H9 (cell line): ENCODE results near the gene FDX1. TPM values are rescaled to one million over a fixed set of nuclear protein-coding genes. Genes with fewer than 3 reads are reported as not detected.

Source experiments
- DNase-seq: peaks from one replicate; pipeline ENCODE4 v3.0.0-alpha.2; 2017
- H2AFZ ChIP-seq: one replicate; pipeline ENCODE4 v1.6.1; 2013; ENCODE audit warnings: mild to moderate bottlenecking, low read length, control low read depth, moderate library complexity
- H2AK5ac ChIP-seq: 2 replicates; pipeline ENCODE4 v1.6.1; 2013; ENCODE audit warnings: low read length, control low read depth, mixed read lengths; ENCODE audit not compliant: insufficient read length
- H2BK120ac ChIP-seq: one replicate; pipeline ENCODE4 v1.6.1; 2013; ENCODE audit warnings: low read depth, mild to moderate bottlenecking, low read length, control low read depth, inconsistent platforms; ENCODE audit not compliant: poor library complexity, severe bottlenecking
- H2BK12ac ChIP-seq: 2 replicates; pipeline ENCODE4 v1.6.1; 2013; ENCODE audit warnings: low read length, control low read depth, mixed read lengths, low read depth; ENCODE audit not compliant: insufficient read length
- H2BK15ac ChIP-seq: 2 replicates; pipeline ENCODE4 v1.6.1; 2013; ENCODE audit warnings: low read depth, low read length, control low read depth
- H2BK20ac ChIP-seq: one replicate; pipeline ENCODE4 v1.6.1; 2013; ENCODE audit warnings: low read depth, mild to moderate bottlenecking, low read length, control low read depth, inconsistent platforms; ENCODE audit not compliant: poor library complexity, severe bottlenecking
- H2BK5ac ChIP-seq: 2 replicates; pipeline ENCODE4 v1.6.1; 2013; ENCODE audit warnings: low read length, control low read depth, mixed read lengths; ENCODE audit not compliant: insufficient read length
- H3K14ac ChIP-seq: 2 replicates; pipeline ENCODE4 v1.6.1; 2013; ENCODE audit warnings: low read length, control low read depth; ENCODE audit not compliant: insufficient read depth
- H3K18ac ChIP-seq: 2 replicates; pipeline ENCODE4 v1.6.1; 2013; ENCODE audit warnings: low read depth, mild to moderate bottlenecking, mixed read lengths, low read length, control low read depth; ENCODE audit not compliant: insufficient read length
- H3K23ac ChIP-seq: 2 replicates; pipeline ENCODE4 v1.6.1; 2013; ENCODE audit warnings: low read length, control low read depth, mixed read lengths, low read depth; ENCODE audit not compliant: insufficient read length
- H3K23me2 ChIP-seq: 2 replicates; pipeline ENCODE4 v1.6.1; 2013; ENCODE audit warnings: low read depth, mild to moderate bottlenecking, mixed read lengths, low read length, control low read depth; ENCODE audit not compliant: insufficient read length, poor library complexity, severe bottlenecking
- H3K27ac ChIP-seq: 2 replicates; pipeline ENCODE4 v1.5.1; 2013; ENCODE audit warnings: low read length, control low read depth, mixed read lengths, low read depth; ENCODE audit not compliant: insufficient read length
- H3K27me3 ChIP-seq: 2 replicates; pipeline ENCODE4 v1.6.1; 2013; ENCODE audit warnings: low read length, control low read depth, inconsistent platforms; ENCODE audit not compliant: insufficient read depth
- H3K4ac ChIP-seq: 2 replicates; pipeline ENCODE4 v1.6.1; 2013; ENCODE audit warnings: low read depth, mild to moderate bottlenecking, control low read depth, inconsistent platforms, low read length, moderate library complexity
- H3K4me1 ChIP-seq: 2 replicates; pipeline ENCODE4 v1.6.1; 2013; ENCODE audit warnings: low read length, control low read depth, inconsistent platforms; ENCODE audit not compliant: insufficient read depth
- H3K4me2 ChIP-seq: 2 replicates; pipeline ENCODE4 v1.6.1; 2013; ENCODE audit warnings: low read length, control low read depth, mixed read lengths; ENCODE audit not compliant: insufficient read length, insufficient read depth
- H3K56ac ChIP-seq: 2 replicates; pipeline ENCODE4 v1.6.1; 2013; ENCODE audit warnings: low read depth, mild to moderate bottlenecking, mixed read lengths, low read length, control low read depth; ENCODE audit not compliant: insufficient read length
- H3K79me1 ChIP-seq: 2 replicates; pipeline ENCODE4 v1.6.1; 2013; ENCODE audit warnings: low read depth, mild to moderate bottlenecking, moderate library complexity, low read length, control low read depth, inconsistent platforms; ENCODE audit not compliant: insufficient read depth, poor library complexity, severe bottlenecking
- H3K79me2 ChIP-seq: 2 replicates; pipeline ENCODE4 v1.6.1; 2013; ENCODE audit warnings: low read length, control low read depth, inconsistent platforms; ENCODE audit not compliant: insufficient read depth
- H3K9ac ChIP-seq: 2 replicates; pipeline ENCODE4 v1.6.1; 2013; ENCODE audit warnings: low read length, control low read depth, mixed read lengths; ENCODE audit not compliant: insufficient read length; ENCODE audit errors: extremely low read depth
- H3K9me3 ChIP-seq: one replicate; pipeline ENCODE4 v1.6.1; 2013; ENCODE audit warnings: low read depth, low read length, inconsistent platforms; ENCODE audit not compliant: control insufficient read depth
- H3T11ph ChIP-seq: one replicate; pipeline ENCODE4 v1.6.1; 2013; ENCODE audit warnings: mild to moderate bottlenecking, low read length, control low read depth, inconsistent platforms
- H4K20me1 ChIP-seq: one replicate; pipeline ENCODE4 v1.6.1; 2013; ENCODE audit not compliant: control insufficient read depth, insufficient read length, insufficient read depth
- H4K5ac ChIP-seq: 2 replicates; pipeline ENCODE4 v1.6.1; 2013; ENCODE audit warnings: low read depth, mild to moderate bottlenecking, mixed read lengths, low read length, control low read depth; ENCODE audit not compliant: insufficient read length
- H4K8ac ChIP-seq: replicated peaks from 2 replicates; pipeline ENCODE4 v1.6.1; 2013; ENCODE audit warnings: low read length, control low read depth, mixed read lengths, low read depth; ENCODE audit not compliant: insufficient read length
- H4K91ac ChIP-seq: 2 replicates; pipeline ENCODE4 v1.6.1; 2013; ENCODE audit warnings: low read depth, mild to moderate bottlenecking, moderate library complexity, mixed read lengths, low read length, control low read depth; ENCODE audit not compliant: insufficient read length
- H3K27ac Mint-ChIP-seq, 3 experiments: 2 replicates in 2 of 3; 3 replicates in 1 of 3; pipeline ENCODE4 v1.8.0; 2020 to 2021; ENCODE audit warnings: mixed read lengths in 3 of 3, mild to moderate bottlenecking in 1 of 3, moderate library complexity in 1 of 3
- H3K27me3 Mint-ChIP-seq: 2 replicates; pipeline ENCODE4 v1.8.0; 2021; ENCODE audit warnings: low read depth, mild to moderate bottlenecking, moderate library complexity, mixed read lengths
- H3K36me3 Mint-ChIP-seq, 3 experiments: 2 replicates in 2 of 3; 3 replicates in 1 of 3; pipeline ENCODE4 v1.8.0; 2020 to 2021; ENCODE audit warnings: low read depth in 3 of 3, mixed read lengths in 3 of 3; ENCODE audit not compliant: insufficient read depth in 1 of 3
- H3K4me1 Mint-ChIP-seq, 2 experiments: 2 replicates each; pipeline ENCODE4 v1.8.0; 2020; ENCODE audit warnings: mixed read lengths in 2 of 2
- H3K4me3 Mint-ChIP-seq, 2 experiments: 2 replicates in 1 of 2; 3 replicates in 1 of 2; pipeline ENCODE4 v1.8.0; 2020 to 2021; ENCODE audit warnings: mild to moderate bottlenecking in 2 of 2, mixed read lengths in 2 of 2, moderate library complexity in 1 of 2
- H3K9me3 Mint-ChIP-seq, 2 experiments: 2 replicates in 1 of 2; 3 replicates in 1 of 2; pipeline ENCODE4 v1.8.0; 2020; ENCODE audit warnings: mild to moderate bottlenecking in 2 of 2, mixed read lengths in 2 of 2, moderate library complexity in 1 of 2
- CTCF ChIP-seq: fragments of 200-600 bp; sonication (generic); conservative IDR thresholded peaks from 3 replicates; pipeline ENCODE4 v1.8.0; 2021; ENCODE audit warnings: antibody characterized with exemption, mild to moderate bottlenecking
- WGBS: extraction: QIAGEN DNeasy Blood & Tissue Kit; methylation state at CpG from one replicate; pipeline ENCODE4 v1.1.7; 2013; ENCODE audit warnings: missing lambda C conversion rate, low lambda C conversion rate, mixed read lengths; ENCODE audit not compliant: insufficient read length; ENCODE audit errors: extremely low coverage; 5-methylcytosine and 5-hydroxymethylcytosine counted together
- total RNA-seq: library from RNA; stranded (reverse); gene quantifications from 2 replicates; pipeline ENCODE4 v1.2.1, GENCODE V29; 2021

Gene FDX1
- total RNA-seq, 1 experiment from 2014 or later: 10.1 TPM

- Histone ChIP-seq H3K23ac (no peak overlapping the region), H3K14ac (no peak overlapping the region), H3T11ph (no peak overlapping the region), H2AK5ac (no peak overlapping the region), H4K91ac (no peak overlapping the region), H3K4me1 (no peaks in the 10 kb centered on the region), H3K9ac (no peak overlapping the region), H2BK20ac (no peak overlapping the region), H3K27ac (no peak overlapping the region), H2AFZ (no peak overlapping the region), H2BK5ac (no peak overlapping the region), H3K27me3 (no peaks in the 10 kb centered on the region), H2BK12ac (no peak overlapping the region), H3K9me3 (no peaks in the 10 kb centered on the region), H4K20me1 (no peaks in the 10 kb centered on the region), H3K4me2 (no peak overlapping the region), H4K8ac (no peak overlapping the region), H2BK120ac (no peak overlapping the region), H3K4ac (no peak overlapping the region), H3K23me2 (peaks cover 6% of the 10 kb centered on the region), H4K5ac (no peak overlapping the region), H3K79me1 (no peaks in the 10 kb centered on the region), H2BK15ac (no peak overlapping the region), H3K56ac (no peak overlapping the region), H3K18ac (no peak overlapping the region), H3K79me2 (no peaks in the 10 kb centered on the region)
- peaks cover 4 to 6% (median 6%) of the 10 kb centered on the region in 3 experiments; a peak in 5 of 7 replicates for H3K36me3 Mint-ChIP-seq
- peak overlapping the region in 1 of 3 experiments; percentile 12; a peak in 1 of 7 replicates for H3K27ac Mint-ChIP-seq
- H3K27me3 Mint-ChIP-seq: peaks cover 6% of the 10 kb centered on the region
- H3K4me3 Mint-ChIP-seq: no peak overlapping the region
- no peak for TF ChIP-seq CTCF
- no peak for DNase-seq
- WGBS: no CpG with 5 or more reads among the region's 9 CpGs
- peaks cover 9 to 11% of the 10 kb centered on the region in 2 experiments for H3K4me1 Mint-ChIP-seq
- H3K9me3 Mint-ChIP-seq: peaks cover 8 to 15% of the 10 kb centered on the region in 2 experiments
These were observed 3.8 kb upstream of the FDX1 start for GRCh38 chr11:110425751-110426545.
